ENCODE data around the gene WDR74.

DNA sequence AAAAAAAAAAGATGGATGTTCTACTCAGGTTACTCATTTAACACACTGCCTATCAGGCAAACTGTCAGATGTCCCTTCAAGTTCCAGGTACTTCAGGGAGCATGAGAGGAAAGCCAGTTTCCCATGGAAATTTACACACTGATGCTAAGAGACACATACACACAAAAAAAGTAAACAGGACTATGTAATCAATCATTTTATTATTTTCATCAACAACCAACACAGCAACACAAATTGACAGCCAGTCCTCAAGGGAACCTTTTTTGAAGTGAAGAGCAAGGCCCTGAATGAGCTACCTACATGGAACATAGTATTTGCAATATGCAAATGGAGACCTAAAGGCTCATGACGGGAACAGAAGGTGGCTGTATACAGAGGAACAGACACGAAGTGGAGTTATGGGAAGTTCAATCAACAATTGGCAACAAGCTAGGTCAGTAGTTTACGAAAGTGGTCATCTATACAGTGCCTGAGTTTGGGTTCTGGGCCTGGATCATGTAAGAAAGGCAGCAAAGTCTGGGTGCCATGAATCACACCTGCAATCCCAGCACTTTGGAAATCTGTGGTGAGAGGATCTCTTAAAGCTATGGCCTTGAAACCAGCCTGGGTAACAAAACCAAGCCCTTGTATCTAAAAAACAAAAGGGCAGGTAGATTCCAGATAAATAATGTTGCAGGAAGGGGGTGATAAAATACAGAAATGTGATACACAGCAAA is 12.6 kb upstream of the WDR74 start:
- TF ChIP-seq, protein P1, sequence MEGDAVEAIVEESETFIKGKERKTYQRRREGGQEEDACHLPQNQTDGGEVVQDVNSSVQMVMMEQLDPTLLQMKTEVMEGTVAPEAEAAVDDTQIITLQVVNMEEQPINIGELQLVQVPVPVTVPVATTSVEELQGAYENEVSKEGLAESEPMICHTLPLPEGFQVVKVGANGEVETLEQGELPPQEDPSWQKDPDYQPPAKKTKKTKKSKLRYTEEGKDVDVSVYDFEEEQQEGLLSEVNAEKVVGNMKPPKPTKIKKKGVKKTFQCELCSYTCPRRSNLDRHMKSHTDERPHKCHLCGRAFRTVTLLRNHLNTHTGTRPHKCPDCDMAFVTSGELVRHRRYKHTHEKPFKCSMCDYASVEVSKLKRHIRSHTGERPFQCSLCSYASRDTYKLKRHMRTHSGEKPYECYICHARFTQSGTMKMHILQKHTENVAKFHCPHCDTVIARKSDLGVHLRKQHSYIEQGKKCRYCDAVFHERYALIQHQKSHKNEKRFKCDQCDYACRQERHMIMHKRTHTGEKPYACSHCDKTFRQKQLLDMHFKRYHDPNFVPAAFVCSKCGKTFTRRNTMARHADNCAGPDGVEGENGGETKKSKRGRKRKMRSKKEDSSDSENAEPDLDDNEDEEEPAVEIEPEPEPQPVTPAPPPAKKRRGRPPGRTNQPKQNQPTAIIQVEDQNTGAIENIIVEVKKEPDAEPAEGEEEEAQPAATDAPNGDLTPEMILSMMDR (IDR thresholded peaks at IDR 0.05), result no peak
- no peak for TF ChIP-seq POLR2A (IDR thresholded peaks at IDR 0.05)
- no peak for TF ChIP-seq POLR2AphosphoS5 (IDR thresholded peaks at IDR 0.05)
